COR-L47 (cell line): ENCODE data around the gene GIPR.
"Not testable (repeated sequence)": the region's sequence is repeated elsewhere in the genome, so short reads cannot be mapped to it uniquely, and the experiment has no call there.

Source experiments
- DNase-seq: peaks from one replicate; lab custom pipeline; 2025; lab: John Stamatoyannopoulos, UW

GIPR gene

GRCh38 chr19:45691516-45692186 lies 23.6 kb downstream of the GIPR start, which contains the start of gene SNRPD2:
TSS of gene SNRPD2 (minus strand) at chr19:45691953. CDS start at chr19:45691888, 65 bp downstream.
- peak; percentile 91 for DNase-seq

GRCh38 chr19:45692187-45693105 lies 24.4 kb downstream of the GIPR start, which contains the start of gene QPCTL:
TSS of gene QPCTL (plus strand) at chr19:45692666. CDS start at chr19:45692704, 38 bp downstream.
- peak; percentile 100 for DNase-seq

GRCh38 chr19:45693106-45693788 lies 25.2 kb downstream of the GIPR start:
- peak; percentile 43 for DNase-seq

- no peak for DNase-seq
Observed at GRCh38 chr19:45701676-45702075, 33.7 kb downstream of the GIPR start.

GRCh38 chr19:45705115-45705514 lies 37.1 kb downstream of the GIPR start:
- no peak for DNase-seq

- no peak for DNase-seq
Observed at GRCh38 chr19:45705710-45706415, 37.8 kb downstream of the GIPR start.

GRCh38 chr19:45710356-45711130 lies 42.5 kb downstream of the GIPR start:
- DNase-seq = no peak

- no peak for DNase-seq
Observed at GRCh38 chr19:45711851-45712698, 44.1 kb downstream of the GIPR start.

GRCh38 chr19:45712699-45713067 lies 44.7 kb downstream of the GIPR start:
- no peak for DNase-seq

- DNase-seq = no peak
Observed at GRCh38 chr19:45713141-45713540, 45.1 kb downstream of the GIPR start.

- DNase-seq = no peak
Observed at GRCh38 chr19:45715139-45715538, 47.1 kb downstream of the GIPR start.

- no peak for DNase-seq
Observed at GRCh38 chr19:45716359-45717130, 48.5 kb downstream of the GIPR start.

GRCh38 chr19:45717131-45717982 lies 49.3 kb downstream of the GIPR start:
- DNase-seq = peak; percentile 98

- no peak for DNase-seq
Observed at GRCh38 chr19:45717983-45718650, 50.1 kb downstream of the GIPR start.

- DNase-seq = not testable (repeated sequence)
Observed at GRCh38 chr19:45720065-45720464, 52.0 kb downstream of the GIPR start.

- not testable (repeated sequence) for DNase-seq
Observed at GRCh38 chr19:45728683-45729082, 60.7 kb downstream of the GIPR start.

- no peak for DNase-seq
Observed at GRCh38 chr19:45729800-45730290, 61.8 kb downstream of the GIPR start.
